CD4-positive, alpha-beta T cell (primary cell): Measurements from ENCODE around the gene POU2F2. TPM values are rescaled to one million over a fixed set of nuclear protein-coding genes. Genes with fewer than 3 reads are reported as not detected.

ENCODE experiments used
- ATAC-seq: fragments of 200-7000 bp; cut with Tn5 transposase; one replicate; pipeline ENCODE4 v1.10.0; 2022; ENCODE audit warnings: mild to moderate bottlenecking; ENCODE audit not compliant: poor library complexity
- CTCF ChIA-PET: fragments of 350-600 bp; sonication (Branson Sonifier 250); formaldehyde crosslinking; loops from one replicate; lab custom pipeline; 2021; ENCODE audit warnings: antibody characterized with exemption, inconsistent platforms; lab: Charles Lee
- POLR2A ChIA-PET: fragments of 350-600 bp; sonication (Branson Sonifier 250); formaldehyde crosslinking; loops from one replicate; lab custom pipeline; 2021; ENCODE audit warnings: antibody characterized with exemption, inconsistent platforms; lab: Charles Lee
- DNase-seq, 14 experiments: peaks; one replicate each; pipeline ENCODE4 v3.0.0-alpha.2; 2013 to 2020; ENCODE audit warnings: mixed read lengths in 2 of 14
- H3K27ac ChIP-seq, 2 donors: one replicate each; pipeline versions ENCODE4 v1.5.1 to v1.7.0; 2013; ENCODE audit warnings: low read length in 2 of 2, low read depth in 1 of 2, mild to moderate bottlenecking in 1 of 2
- H3K27me3 ChIP-seq, 2 experiments: 1 replicate in 1 of 2; 2 replicates in 1 of 2; pipeline versions ENCODE4 v1.6.1 to v1.7.0; 2013; ENCODE audit warnings: low read length in 2 of 2, control low read depth in 1 of 2, mild to moderate bottlenecking in 1 of 2, moderate library complexity in 1 of 2; ENCODE audit not compliant: insufficient read depth in 2 of 2, control insufficient read depth in 1 of 2
- H3K36me3 ChIP-seq: one replicate; pipeline ENCODE4 v1.6.1; 2013; ENCODE audit warnings: low read length, control low read depth; ENCODE audit not compliant: insufficient read depth
- H3K4me1 ChIP-seq: one replicate; pipeline ENCODE4 v1.6.1; 2013; ENCODE audit warnings: low read length, control low read depth; ENCODE audit not compliant: insufficient read depth
- H3K4me3 ChIP-seq: one replicate; pipeline ENCODE4 v1.5.1; 2013; ENCODE audit warnings: mild to moderate bottlenecking, low read length, moderate library complexity
- H3K9me3 ChIP-seq, 2 experiments: 1 replicate in 1 of 2; 2 replicates in 1 of 2; pipeline versions ENCODE4 v1.6.1 to v1.7.0; 2013; ENCODE audit warnings: low read length in 2 of 2, mild to moderate bottlenecking in 2 of 2, control low read depth in 1 of 2, moderate library complexity in 1 of 2; ENCODE audit not compliant: control insufficient read depth in 1 of 2, insufficient read depth in 1 of 2
- H3K27ac Mint-ChIP-seq: one replicate; pipeline ENCODE4 v1.8.0; 2020; ENCODE audit warnings: mixed read lengths
- H3K27me3 Mint-ChIP-seq: one replicate; pipeline ENCODE4 v1.8.0; 2021; ENCODE audit warnings: mixed read lengths
- H3K36me3 Mint-ChIP-seq: one replicate; pipeline ENCODE4 v1.8.0; 2021; ENCODE audit warnings: low read depth, mixed read lengths
- H3K4me1 Mint-ChIP-seq: one replicate; pipeline ENCODE4 v1.8.0; 2021; ENCODE audit warnings: low read depth, mixed read lengths
- H3K4me3 Mint-ChIP-seq: one replicate; pipeline ENCODE4 v1.8.0; 2020; ENCODE audit warnings: mild to moderate bottlenecking, mixed read lengths
- H3K9me3 Mint-ChIP-seq: one replicate; pipeline ENCODE4 v1.8.0; 2020; ENCODE audit warnings: mixed read lengths
- intact Hi-C, 2 experiments: fragments of 100-400 bp; cut with DNase I in 1 of 2; cut with micrococcal nuclease in 1 of 2; formaldehyde crosslinking; loops; one replicate each; pipeline versions ENCODE4 v1.15.1 to v1.9.0; 2023 to 2025; cut with DNase I, micrococcal nuclease
- total RNA-seq, 174 experiments: library from RNA in 2 of 174; stranded (reverse) in 2 of 174; gene quantifications; one replicate each; pipeline ENCODE4 v1.2.3 and lab custom pipeline; 2021 to 2026
- TF ChIP-seq, protein P1 (sequence below): fragments of 200-600 bp; IDR thresholded peaks from one replicate; pipeline ENCODE4 v1.8.0; 2022; ENCODE audit warnings: antibody characterized with exemption, mild to moderate bottlenecking

Gene POU2F2
- total RNA-seq, 2 experiments from 2014 or later: 18.6 to 19.9 TPM

DNA sequence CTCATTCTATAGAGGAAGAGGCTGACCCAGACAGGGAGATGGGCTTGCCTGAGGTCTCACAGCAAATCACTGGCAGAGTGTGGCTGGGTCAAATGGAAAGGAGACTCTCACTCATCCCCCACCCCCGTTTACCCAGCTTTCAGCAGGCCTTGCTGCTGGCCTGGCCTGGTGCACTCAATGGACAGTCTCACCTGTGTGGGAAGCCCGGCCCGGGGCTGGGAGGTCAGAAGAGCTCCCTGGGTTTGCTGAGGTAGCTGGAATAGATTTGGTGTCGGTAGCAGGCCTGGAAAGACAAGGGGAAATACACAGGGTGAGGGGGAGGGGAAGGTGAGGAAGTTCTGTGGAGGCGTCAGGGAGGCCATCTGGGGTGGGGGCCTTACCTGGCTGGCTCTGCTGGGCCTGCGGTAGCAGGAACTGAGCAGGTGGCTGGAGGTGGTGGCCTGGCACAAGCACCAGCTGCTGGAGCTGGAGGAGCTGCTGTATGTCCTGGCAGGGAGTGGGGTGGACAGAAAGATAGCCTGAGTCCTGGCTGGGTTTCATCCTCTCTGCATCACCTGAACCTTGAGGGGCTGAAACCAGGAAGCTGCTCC, 32.8 kb downstream of the POU2F2 start:
- Mint-ChIP-seq H3K4me1 (no peaks in the 10 kb centered on the region), H3K9me3 (no peaks in the 10 kb centered on the region), H3K4me3 (no peak overlapping the region), H3K27ac (no peak overlapping the region), H3K36me3 (peaks cover 59% of the 10 kb centered on the region), H3K27me3 (no peaks in the 10 kb centered on the region)
- no peak overlapping the region for H3K27ac ChIP-seq
- H3K9me3 ChIP-seq: no peaks in the 10 kb centered on the region
- no peak for ATAC-seq
- ChIA-PET CTCF (interaction anchor here (0.8 to 1.1 kb wide), 2 partner anchors 13 to 77 kb away, joined by 3 read pairs; no protein-coding TSS in a partner anchor), POLR2A (interaction anchor here (0.6 kb wide), 1 partner anchor 15 kb away, joined by 3 read pairs; no protein-coding TSS in a partner anchor)
- TF ChIP-seq, protein P1, sequence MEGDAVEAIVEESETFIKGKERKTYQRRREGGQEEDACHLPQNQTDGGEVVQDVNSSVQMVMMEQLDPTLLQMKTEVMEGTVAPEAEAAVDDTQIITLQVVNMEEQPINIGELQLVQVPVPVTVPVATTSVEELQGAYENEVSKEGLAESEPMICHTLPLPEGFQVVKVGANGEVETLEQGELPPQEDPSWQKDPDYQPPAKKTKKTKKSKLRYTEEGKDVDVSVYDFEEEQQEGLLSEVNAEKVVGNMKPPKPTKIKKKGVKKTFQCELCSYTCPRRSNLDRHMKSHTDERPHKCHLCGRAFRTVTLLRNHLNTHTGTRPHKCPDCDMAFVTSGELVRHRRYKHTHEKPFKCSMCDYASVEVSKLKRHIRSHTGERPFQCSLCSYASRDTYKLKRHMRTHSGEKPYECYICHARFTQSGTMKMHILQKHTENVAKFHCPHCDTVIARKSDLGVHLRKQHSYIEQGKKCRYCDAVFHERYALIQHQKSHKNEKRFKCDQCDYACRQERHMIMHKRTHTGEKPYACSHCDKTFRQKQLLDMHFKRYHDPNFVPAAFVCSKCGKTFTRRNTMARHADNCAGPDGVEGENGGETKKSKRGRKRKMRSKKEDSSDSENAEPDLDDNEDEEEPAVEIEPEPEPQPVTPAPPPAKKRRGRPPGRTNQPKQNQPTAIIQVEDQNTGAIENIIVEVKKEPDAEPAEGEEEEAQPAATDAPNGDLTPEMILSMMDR: no peak
- no peaks in the 10 kb centered on the region for H3K4me1 ChIP-seq
- peaks cover 66% of the 10 kb centered on the region for H3K36me3 ChIP-seq
- H3K4me3 ChIP-seq: no peak overlapping the region
- intact Hi-C loops: no loop called here
- no peaks in the 10 kb centered on the region for H3K27me3 ChIP-seq
- DNase-seq: no peak

DNA sequence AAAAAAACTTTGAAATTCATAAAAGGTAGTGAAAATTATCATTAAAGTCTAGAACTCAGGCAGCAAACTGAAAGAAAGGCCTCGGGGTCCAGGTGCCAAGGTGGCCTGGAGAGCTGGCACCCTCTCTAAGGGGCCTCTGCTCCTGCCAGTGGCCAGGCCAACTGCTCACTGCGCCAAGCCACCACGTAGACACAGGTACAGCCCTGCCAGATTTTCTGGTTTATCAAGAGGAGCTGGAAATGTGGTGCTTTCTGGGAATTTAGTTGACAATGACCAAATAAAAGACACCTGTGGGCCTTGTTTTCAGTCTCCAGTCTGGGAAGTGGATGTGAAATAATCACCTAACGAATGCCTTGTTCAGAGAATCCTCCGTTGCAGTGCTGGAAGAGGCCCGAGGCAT, 33.5 kb downstream of the POU2F2 start:
- ChIA-PET POLR2A (no interaction called here), CTCF (interaction anchor here (0.8 kb wide), 1 partner anchor 78 kb away, joined by 3 read pairs; no protein-coding TSS in a partner anchor)
- Mint-ChIP-seq H3K4me3 (no peak overlapping the region), H3K9me3 (no peaks in the 10 kb centered on the region), H3K36me3 (peaks cover 63% of the 10 kb centered on the region), H3K4me1 (no peaks in the 10 kb centered on the region), H3K27me3 (no peaks in the 10 kb centered on the region), H3K27ac (no peak overlapping the region)
- intact Hi-C loops: no loop called here
- Histone ChIP-seq H3K27ac (no peak overlapping the region), H3K9me3 (no peaks in the 10 kb centered on the region), H3K36me3 (peaks cover 66% of the 10 kb centered on the region), H3K4me3 (no peak overlapping the region), H3K4me1 (no peaks in the 10 kb centered on the region), H3K27me3 (no peaks in the 10 kb centered on the region)
- TF ChIP-seq, protein P1: no peak
- DNase-seq: no peak
- ATAC-seq: no peak

DNA sequence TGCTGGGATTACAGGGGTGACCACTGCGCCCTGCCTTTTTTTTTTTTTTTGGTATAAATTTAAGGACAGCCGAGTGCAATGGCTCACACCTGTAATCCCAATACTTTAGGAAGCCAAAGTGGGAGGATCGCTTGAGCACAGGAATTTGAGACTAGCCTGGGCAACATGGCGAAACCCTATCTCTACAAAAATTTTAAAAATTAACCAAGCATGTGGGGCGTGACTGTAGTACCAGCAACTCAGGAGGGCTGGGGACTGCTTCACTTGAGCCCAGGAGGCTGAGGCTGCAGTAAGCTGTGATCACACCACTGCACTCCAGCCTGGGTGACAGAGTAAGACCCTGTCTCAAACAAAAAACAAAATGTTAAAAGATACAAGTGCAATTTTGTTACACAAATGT, 34.8 kb downstream of the POU2F2 start:
- Mint-ChIP-seq H3K27ac (no peak overlapping the region), H3K27me3 (no peaks in the 10 kb centered on the region), H3K9me3 (no peaks in the 10 kb centered on the region), H3K36me3 (peaks cover 62% of the 10 kb centered on the region), H3K4me3 (no peak overlapping the region), H3K4me1 (peaks cover 1% of the 10 kb centered on the region)
- DNase-seq (no peak), ATAC-seq (no peak)
- CTCF ChIA-PET: no interaction called here
- POLR2A ChIA-PET: no interaction called here
- Histone ChIP-seq H3K4me3 (no peak overlapping the region), H3K4me1 (no peaks in the 10 kb centered on the region), H3K9me3 (no peaks in the 10 kb centered on the region), H3K36me3 (peaks cover 70% of the 10 kb centered on the region), H3K27me3 (no peaks in the 10 kb centered on the region), H3K27ac (no peak overlapping the region)
- intact Hi-C loops: no loop called here
- TF ChIP-seq, protein P1: no peak
